ENCODE data around the gene SH2D3A.
"Not testable (repeated sequence)": the region's sequence is repeated elsewhere in the genome, so short reads cannot be mapped to it uniquely, and the experiment has no call there.

The SH2D3A gene

GRCh38 chr19:6788896-6789295 is 21.7 kb upstream of the SH2D3A start:
- no peak for DNase-seq

DNA sequence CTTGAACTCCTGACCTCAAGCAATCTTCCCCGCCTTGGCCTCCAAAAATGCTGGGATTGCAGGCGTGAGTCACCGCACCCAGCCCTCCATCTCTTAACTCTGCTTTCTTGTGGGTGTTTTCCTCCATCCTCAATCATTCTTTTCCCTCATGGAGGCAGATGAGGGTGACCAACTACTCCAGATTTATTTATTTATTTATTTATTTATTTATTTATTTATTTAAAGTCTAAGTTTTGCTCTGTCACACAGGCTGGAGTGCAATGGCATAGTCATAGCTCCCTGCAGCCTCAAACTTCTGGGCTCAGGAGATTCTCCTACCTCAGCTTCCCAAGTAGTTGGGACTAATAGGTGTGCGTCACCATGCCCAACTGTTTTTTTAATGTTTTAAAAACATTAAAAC is 20.2 kb upstream of the SH2D3A start:
- no peak for DNase-seq

DNA sequence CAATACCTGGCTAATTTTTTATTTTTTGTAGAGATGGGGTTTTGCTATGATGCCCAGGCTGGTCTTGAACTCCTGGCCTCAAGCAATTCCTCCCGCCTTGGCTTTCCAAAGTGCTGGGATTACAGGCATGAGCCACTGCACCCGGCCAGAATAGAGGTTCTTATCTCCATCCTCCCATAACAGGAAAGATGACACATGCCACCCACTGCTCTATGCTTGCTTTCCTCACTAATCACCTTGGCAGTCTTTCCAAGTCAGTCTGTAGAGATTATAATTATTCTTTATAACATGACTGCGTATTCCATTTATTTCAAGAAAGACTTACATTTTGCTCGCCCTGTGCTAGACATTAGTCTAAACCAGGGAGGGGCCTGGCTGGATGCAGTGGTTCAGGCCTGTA is 12.0 kb upstream of the SH2D3A start:
- DNase-seq, result no peak

- no peak for DNase-seq
These were observed 11.2 kb upstream of the SH2D3A start for GRCh38 chr19:6778386-6778785.

GRCh38 chr19:6777434-6777833 is 10.2 kb upstream of the SH2D3A start:
- DNase-seq, result no peak

GRCh38 chr19:6776999-6777398 is 9.8 kb upstream of the SH2D3A start:
- no peak for DNase-seq

GRCh38 chr19:6776045-6776444 is 8.8 kb upstream of the SH2D3A start:
- not testable (repeated sequence) for DNase-seq

DNA sequence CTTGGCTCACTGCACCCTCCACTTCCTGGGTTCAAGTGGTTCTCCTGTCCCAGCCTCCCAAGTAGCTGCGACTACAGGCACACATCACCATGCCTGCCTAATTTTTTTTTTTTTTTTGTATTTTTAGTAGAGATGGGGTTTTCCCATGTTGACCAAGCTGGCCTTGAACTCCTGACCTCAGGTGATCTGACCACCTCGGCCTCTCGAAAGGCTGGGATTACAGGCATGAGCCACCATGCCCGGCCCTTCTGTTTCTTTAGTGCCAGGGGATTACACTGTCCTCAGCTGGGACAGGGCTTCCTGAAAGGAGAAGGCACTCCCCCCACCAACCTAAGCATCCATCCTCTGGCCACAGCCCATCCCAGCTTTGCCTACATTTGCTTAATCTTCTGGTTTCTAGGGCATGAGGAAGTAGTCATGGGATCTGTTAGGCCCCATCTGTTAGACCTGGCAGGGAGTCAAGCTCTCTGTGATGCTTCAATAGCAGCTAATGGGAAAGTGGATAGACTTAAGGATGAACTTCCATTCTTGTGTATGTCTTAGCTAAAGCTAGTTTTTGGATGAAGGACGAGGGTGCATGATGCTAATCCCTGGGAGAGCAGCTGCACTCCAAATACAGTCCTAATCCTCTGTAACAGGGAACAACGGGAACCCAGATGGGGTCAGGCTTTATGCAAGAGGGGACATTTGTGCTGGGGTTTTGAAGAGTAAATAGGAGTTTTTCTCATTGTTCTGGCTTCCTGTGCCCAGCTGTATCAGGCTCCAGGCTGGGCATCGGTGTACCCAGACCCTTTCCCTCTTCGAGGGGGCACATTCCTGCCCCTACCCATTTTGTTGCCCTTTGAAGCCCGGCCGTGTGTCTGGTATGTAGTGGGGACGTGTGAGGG is 7.8 kb upstream of the SH2D3A start:
- no peak for DNase-seq

DNA sequence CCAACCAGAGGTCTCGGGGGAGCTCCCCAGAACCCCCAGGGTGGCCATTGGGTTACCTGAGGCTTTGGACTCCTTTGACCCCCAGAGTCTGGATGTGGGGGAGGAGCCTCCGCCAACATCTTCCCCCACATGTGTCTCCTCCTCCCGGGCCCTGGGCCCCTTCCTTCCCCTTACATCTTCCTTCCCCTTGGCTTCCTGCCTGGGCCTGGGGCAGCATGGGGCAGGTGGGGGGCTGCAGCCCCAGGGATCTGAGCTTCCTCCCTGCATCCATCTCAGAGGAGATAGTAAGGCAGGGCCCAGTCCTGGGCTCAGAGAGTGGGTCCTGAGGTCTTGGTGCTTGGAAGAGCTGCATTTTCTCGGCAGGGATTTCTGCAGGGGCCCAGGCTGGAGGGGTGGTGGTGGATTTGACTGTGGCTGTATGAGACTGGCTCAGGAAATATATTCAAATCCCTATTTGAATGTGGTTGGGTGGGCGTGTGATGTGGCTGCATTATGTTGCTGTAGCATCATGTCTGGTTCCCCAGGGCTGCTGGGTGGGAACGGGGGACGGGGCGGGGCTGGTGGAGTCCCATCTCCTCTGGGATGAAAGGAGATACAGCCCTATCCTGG is 6.2 kb upstream of the SH2D3A start:
- no peak for DNase-seq

DNA sequence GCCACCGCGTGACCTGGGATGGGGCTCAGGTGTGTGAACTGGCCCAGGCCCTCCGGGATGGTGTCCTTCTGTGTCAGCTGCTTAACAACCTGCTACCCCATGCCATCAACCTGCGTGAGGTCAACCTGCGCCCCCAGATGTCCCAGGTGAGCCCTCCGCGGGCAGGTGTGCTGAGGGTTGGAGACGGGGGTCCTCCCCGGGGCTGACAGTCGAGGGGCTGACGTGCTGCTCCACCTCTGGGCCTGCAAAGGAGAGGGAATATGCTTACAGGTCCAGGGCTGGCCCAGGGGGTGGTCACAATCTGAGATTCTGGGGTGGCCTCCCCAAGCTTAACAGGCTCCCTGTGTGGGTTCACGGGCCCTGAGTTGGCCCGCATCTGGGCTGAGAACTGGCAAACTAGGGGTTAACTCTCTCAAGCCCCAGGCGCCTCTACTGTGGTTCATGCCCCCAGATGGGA is 5.7 kb upstream of the SH2D3A start:
- no peak for DNase-seq

DNA sequence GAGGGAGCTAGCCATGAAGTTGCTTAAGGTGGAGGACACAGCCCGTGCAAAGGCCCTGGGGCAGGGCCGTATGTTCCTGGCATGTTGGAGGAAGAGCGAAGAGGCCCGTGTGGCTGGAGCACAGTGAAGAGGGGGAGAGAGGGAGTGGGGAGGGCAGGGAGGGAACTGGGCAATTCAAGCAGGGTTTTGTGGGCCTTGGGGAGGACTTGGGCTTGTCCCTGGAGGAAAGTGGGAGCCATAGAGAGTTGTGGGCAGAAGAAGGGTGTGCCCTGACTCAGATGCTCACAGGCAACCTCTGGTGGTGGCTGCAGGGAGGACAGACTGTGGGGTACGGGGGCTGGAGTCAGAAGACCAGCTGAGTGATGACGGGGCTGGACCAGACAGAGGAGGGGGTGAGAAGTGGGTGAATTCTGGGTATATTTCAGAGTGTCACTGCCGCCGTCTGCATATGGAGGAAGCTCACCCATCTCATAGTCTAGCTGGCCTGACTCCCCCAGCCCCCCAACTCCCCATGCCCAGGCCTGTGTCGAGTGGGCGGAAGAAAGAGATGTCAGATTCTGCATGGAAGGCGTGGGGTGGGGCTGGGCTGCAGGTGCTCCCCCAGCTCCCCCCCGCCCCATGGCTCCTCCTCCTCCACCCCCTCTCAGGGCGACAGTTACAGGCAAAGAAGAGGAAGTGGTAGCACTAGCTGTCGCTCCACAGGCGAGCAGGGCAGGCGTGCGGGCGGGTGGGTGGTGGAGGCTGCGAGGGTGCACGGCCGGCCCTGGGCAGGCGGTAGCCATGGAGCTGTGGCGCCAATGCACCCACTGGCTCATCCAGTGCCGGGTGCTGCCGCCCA is 5.0 kb upstream of the SH2D3A start, which contains the start of gene VAV1:
TSS of gene VAV1 (plus strand) at position 681 of the 838 bp plus-strand sequence. CDS start at position 781, 100 bp downstream.
- DNase-seq, result no peak

DNA sequence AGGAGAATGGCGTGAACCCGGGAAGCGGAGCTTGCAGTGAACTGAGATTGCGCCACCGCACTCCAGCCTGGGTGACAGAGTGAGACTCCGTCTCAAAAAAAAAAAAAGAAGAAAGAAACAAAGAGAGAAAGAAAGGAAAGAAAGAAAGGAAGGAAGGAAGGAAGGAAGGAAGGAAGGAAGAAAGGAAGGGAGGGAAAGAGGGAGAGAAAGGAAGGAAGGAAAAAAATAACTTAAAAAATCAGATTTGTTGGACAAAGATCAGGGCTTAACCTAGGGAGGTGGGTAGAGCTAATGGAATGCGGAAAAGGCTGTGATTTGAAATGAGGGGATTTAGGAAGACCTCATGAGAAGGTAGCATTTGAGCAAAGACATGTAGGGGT is 4.4 kb upstream of the SH2D3A start:
- not testable (repeated sequence) for DNase-seq

- peak; percentile 64 for DNase-seq
These were observed 1.9 kb upstream of the SH2D3A start for GRCh38 chr19:6769006-6769619.

DNA sequence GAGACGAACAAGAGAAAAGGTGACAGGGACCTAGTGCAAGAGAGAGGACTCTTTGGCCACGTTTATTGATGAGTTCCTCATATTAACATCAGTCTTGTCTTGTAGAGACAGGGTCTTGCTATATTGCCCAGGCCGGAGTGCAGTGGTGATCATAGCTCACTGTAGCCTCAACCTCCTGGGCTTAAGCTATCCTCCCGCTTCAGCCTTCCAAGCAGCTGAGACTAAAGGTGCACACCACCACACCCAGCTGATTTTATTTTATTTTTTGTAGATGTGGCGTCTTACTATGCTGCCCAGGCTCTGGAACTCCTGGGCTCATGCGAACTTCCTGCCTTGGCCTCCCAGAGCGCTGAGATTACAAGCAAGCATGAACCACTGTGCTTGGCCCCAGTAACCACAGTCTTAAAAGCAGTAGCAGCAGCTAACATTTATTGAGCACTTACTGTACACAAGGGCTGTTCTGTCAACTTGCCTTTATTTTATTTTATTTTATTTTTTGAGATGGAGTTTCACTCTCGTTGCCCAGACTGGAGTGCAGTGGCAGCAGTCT is 1.1 kb upstream of the SH2D3A start:
- DNase-seq, result no peak

DNA sequence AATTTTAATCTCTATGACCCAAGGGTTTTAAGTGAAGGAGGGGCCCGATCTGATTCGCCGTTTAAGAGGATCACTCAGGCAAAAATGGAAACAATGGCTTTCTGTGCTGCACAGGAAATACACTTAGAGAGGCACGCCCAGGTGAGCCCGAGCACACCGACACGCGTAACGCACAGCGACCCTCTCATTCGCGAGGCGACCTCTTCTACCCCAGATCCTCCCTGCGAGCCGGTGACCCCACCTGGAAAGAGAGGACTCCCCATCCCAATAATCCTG is 216 bp downstream of the SH2D3A start:
- no peak for DNase-seq

DNA sequence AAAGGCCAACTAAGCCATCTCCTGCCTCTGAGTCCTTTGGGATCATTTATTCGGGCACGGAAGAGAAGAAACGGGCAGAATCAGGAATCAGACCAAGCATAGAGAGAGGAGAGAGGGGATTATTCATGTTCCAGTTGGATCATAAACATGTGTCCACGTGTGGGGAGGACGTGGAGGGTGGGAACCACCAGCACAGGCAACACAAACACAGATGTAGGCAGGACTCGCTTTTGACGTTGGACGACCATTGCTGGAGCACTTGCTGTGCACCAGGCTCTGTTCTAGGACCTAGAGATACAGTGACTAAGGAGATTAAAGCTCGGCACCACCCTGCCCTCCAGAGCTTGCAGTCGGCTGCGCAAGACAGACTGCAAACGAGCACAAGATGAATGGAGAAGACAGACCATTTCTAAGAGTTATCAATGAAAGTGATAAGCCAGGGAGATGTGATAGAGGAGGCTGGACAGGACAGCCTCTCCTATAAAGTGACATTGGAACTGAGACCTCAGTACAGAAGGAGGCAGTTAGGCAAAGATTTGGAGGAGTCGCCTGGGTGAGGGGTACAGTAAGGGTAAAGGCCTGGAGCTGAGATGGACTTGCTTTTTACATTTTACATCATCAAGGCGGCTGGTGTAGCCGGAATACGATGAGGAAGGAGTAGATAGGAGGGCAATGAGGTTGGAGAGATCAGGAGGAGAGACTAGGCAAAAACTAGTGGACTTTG is 716 bp downstream of the SH2D3A start:
- DNase-seq, result no peak

GRCh38 chr19:6765738-6766356 is 1.4 kb downstream of the SH2D3A start:
- DNase-seq, result peak; percentile 98

DNA sequence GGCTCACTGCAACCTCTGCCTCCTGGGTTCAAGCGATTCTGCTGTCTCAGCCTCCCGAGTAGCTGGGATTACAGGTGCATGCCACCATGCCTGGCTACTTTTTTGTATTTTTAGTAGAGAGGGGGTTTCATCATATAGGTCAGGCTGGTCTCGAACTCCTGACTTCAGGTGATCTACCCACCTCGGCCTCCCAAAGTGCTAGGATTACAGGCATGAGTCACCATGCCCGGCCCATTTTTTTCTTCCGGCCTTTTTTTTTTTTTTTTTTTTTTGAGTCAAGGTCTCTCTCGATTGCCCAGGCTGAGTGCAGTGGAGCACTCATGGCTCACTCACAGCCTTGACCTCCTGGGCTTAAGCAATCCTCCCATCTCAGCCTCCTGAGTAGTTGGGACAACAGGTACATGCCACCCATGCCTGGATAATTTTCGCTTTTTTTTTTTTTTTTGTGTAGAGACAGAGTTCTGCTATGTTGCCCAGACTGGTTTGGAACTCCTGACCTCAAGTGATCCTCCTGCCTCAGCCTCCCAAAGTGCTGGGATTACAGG is 4.9 kb downstream of the SH2D3A start:
- DNase-seq, result not testable (repeated sequence)

DNA sequence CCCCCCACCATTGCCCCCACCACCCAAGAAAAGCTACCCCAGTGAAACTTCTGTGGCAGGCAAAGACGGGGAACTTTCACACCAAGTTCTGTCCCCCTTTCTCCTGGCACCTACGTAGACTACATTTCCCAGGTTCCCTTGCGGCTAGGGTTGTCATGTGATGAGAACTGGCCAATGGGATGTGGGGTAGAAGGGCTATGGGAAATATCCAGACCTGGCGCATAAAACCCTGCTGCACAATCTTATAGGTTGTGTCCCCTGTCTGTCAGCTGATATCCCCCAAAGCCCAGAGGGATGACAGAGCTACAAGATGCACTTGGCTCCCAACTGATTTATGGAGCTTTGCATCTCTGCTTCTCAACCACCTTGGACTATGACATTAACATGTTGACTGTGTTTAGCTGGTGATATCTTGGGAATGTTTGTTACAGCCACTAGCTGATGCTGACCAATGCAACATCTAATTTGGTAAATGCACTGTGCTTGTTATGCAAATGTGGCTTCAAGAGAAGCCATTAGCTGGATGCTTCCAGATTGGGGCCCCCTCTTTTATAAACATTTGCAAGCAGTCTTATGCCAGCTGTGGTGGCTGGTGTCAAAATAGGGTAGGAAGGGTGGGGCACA is 6.1 kb downstream of the SH2D3A start:
- no peak for DNase-seq

DNA sequence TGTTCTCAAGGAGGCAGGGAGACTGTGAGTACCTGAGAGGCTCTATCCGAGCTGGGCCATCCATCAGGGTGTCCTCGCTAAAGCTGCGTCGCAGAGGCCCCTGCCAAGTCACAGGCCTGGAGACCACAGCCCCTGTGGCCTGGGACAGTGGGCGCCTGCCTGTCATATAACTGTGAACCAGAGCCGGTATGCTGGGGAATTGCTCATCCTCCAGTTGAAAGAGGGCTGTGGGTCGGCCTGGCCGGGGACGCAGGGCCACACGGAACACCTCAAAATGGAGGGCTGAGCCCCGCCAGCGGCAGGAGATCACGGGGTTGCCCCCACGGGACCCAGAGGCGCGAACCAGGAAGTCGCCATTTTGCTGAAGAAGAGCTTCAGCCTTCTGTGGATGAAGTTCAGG is 6.6 kb downstream of the SH2D3A start:
- no peak for DNase-seq
